ENCODE data around the gene CNPY2.

DNA sequence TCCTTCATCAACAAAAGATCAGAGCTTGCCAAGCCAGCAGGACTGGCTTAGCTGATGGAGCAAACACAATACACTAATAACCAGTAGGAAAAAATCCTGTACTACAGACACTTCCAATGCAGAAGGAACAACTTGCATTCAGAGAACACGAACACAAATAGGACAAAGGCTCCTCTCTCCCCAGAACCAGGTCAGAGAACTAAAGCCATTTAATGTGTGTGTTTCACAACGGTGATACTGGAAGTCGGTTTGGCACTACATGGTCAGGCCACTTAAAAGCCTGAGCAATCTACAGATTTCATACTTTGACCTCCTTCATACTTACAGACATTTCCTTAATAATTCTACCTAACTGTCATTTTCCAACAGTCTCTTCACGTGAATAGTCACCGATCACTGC lies 22.0 kb downstream of the CNPY2 start:
- no peak for TF ChIP-seq POLR2A (IDR thresholded peaks at IDR 0.05)
- TF ChIP-seq, protein P1, sequence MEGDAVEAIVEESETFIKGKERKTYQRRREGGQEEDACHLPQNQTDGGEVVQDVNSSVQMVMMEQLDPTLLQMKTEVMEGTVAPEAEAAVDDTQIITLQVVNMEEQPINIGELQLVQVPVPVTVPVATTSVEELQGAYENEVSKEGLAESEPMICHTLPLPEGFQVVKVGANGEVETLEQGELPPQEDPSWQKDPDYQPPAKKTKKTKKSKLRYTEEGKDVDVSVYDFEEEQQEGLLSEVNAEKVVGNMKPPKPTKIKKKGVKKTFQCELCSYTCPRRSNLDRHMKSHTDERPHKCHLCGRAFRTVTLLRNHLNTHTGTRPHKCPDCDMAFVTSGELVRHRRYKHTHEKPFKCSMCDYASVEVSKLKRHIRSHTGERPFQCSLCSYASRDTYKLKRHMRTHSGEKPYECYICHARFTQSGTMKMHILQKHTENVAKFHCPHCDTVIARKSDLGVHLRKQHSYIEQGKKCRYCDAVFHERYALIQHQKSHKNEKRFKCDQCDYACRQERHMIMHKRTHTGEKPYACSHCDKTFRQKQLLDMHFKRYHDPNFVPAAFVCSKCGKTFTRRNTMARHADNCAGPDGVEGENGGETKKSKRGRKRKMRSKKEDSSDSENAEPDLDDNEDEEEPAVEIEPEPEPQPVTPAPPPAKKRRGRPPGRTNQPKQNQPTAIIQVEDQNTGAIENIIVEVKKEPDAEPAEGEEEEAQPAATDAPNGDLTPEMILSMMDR (IDR thresholded peaks at IDR 0.05) = no peak
